SKM-1 (cell line): Measurements from ENCODE around the gene NEURL1B.
"Not testable (repeated sequence)": the region's sequence is repeated elsewhere in the genome, so short reads cannot be mapped to it uniquely, and the experiment has no call there.

Source experiments
- DNase-seq: peaks from one replicate; lab custom pipeline; 2025; ENCODE audit not compliant: unreplicated experiment; lab: John Stamatoyannopoulos, UW

The NEURL1B gene

GRCh38 chr5:172676914-172677475 lies 35.9 kb downstream of the NEURL1B start:
- DNase-seq: no peak

- not testable (repeated sequence) for DNase-seq
These were observed 37.4 kb downstream of the NEURL1B start for GRCh38 chr5:172678362-172678874.

GRCh38 chr5:172678902-172679301 lies 37.8 kb downstream of the NEURL1B start:
- no peak for DNase-seq

GRCh38 chr5:172679628-172680212 lies 38.7 kb downstream of the NEURL1B start:
- no peak for DNase-seq

GRCh38 chr5:172680921-172681320 lies 39.9 kb downstream of the NEURL1B start:
- DNase-seq: peak; percentile 89

GRCh38 chr5:172681421-172681820 lies 40.4 kb downstream of the NEURL1B start:
- no peak for DNase-seq

GRCh38 chr5:172683264-172683644 lies 42.2 kb downstream of the NEURL1B start:
- DNase-seq: no peak

GRCh38 chr5:172683645-172684471 lies 42.8 kb downstream of the NEURL1B start:
- DNase-seq: no peak

GRCh38 chr5:172685091-172685490 lies 44.0 kb downstream of the NEURL1B start:
- DNase-seq: no peak

GRCh38 chr5:172686111-172686510 lies 45.0 kb downstream of the NEURL1B start:
- no peak for DNase-seq

- DNase-seq: no peak
These were observed 45.7 kb downstream of the NEURL1B start for GRCh38 chr5:172686539-172687390.

- no peak for DNase-seq
These were observed 46.9 kb downstream of the NEURL1B start for GRCh38 chr5:172687940-172688339.

- DNase-seq: no peak
These were observed 47.5 kb downstream of the NEURL1B start for GRCh38 chr5:172688349-172689217.

GRCh38 chr5:172689218-172689572 lies 48.1 kb downstream of the NEURL1B start:
- DNase-seq: no peak

- DNase-seq: no peak
These were observed 48.7 kb downstream of the NEURL1B start for GRCh38 chr5:172689801-172690200.

- DNase-seq: no peak
These were observed 49.4 kb downstream of the NEURL1B start for GRCh38 chr5:172690258-172691075.

- no peak for DNase-seq
These were observed 50.8 kb downstream of the NEURL1B start for GRCh38 chr5:172691886-172692285.

- DNase-seq: no peak
These were observed 51.4 kb downstream of the NEURL1B start for GRCh38 chr5:172692451-172692850.

GRCh38 chr5:172692981-172693380 lies 51.9 kb downstream of the NEURL1B start:
- DNase-seq: no peak
